NT2/D1 (cell line): ENCODE measurements around the gene SH3YL1.

Source experiments
- SUZ12 ChIP-seq: IDR thresholded peaks from 2 replicates; pipeline ENCODE4 v1.6.1; 2011; ENCODE audit not compliant: insufficient read length, insufficient read depth; ENCODE audit errors: extremely low read depth
- YY1 ChIP-seq: IDR thresholded peaks from 2 replicates; pipeline ENCODE4 v1.6.1; 2011; ENCODE audit not compliant: insufficient read length, insufficient read depth
- ZNF274 ChIP-seq: IDR thresholded peaks from 2 replicates; pipeline ENCODE4 v1.6.1; 2011; ENCODE audit warnings: mild to moderate bottlenecking, low read depth, low read length

- TF ChIP-seq ZNF274 (no peak), YY1 (no peak), SUZ12 (no peak)
Measured at GRCh38 chr2:203984-204383, 59.8 kb downstream of the SH3YL1 start.
